ENCODE data around the gene TSC1. TPM values are rescaled to one million over a fixed set of nuclear protein-coding genes. Genes with fewer than 3 reads are reported as not detected.
A peak's percentile ranks its signal among the peaks of the same experiment; 100 is the strongest.

Gene TSC1
- total RNA-seq, 4 donors from 2014 or later: 48.4 to 206 (median 92.3) TPM

DNA sequence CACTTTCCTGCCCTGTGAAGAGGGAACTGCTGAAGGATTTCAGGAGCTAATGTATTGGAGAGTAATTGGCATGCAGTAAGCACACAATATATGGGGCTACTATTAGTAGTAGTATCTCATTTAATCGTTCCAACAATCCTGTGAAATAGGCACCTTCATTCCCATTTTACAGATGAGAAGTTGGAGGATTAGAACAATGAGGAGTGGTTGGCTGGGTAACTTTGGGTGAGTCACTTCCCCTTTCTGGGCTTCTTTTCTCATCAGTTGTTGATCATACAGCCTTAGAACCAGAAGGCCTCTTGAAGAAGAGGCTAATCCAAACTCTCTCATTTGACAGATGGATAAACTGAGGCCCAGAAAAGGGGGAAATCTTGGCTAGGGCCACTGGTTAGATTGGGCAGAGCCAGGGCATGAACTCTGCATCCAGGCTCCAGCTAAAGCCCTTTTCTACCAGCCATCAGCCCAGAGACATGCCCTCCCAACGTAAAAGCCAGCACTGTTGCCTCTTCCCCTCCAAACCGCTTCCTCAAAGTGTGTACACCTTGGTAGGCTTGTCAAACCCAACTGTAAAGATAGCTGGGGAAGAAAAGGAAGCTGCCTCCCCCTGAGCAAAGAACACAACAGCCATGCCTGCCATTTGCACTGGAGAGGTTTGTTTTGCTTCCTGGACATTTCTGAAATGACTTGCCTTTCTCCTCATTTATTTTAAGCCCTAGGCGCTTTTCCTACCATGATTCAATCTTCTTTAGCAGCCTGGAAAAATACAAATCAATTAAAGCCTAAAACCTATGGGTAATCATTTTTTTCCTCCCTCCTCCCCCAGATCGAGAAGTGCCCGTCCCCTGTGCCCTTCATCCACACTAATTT lies 64.7 kb downstream of the TSC1 start:
- intact Hi-C loops (cut with DNase I; ENCODE audit: low total_unique reads) (no loop called here), in situ Hi-C loops (cut with MboI; ENCODE audit: low pct_ligation_motif_present in 1 of 4, low pct_unique_long_range_greater_than_20kb in 1 of 4, low sequenced_read_pairs in 3 of 4) (no loop called here)
- Histone ChIP-seq H3K4me3 (peak overlapping the region in 1 of 4 donors; percentile 88), H3K4me1 (peaks cover 0 to 16% (median 8%) of the 10 kb centered on the region in 4 donors), H3K9me3 (no peaks in the 10 kb centered on the region), H3K36me3 (no peaks in the 10 kb centered on the region), H3K27ac (peak overlapping the region; percentile 80 to 86 (median 84)), H3K27me3 (no peaks in the 10 kb centered on the region)
- no peak for DNase-seq
- no peak for TF ChIP-seq EP300 (IDR thresholded peaks at IDR 0.05; ENCODE audit: low read depth)
- TF ChIP-seq POLR2AphosphoS5 (IDR thresholded peaks at IDR 0.05): no peak
- no peak for TF ChIP-seq CTCF (IDR thresholded peaks at IDR 0.05)
- no peak for TF ChIP-seq POLR2A (IDR thresholded peaks at IDR 0.05)
- 85 to 89% methylated on average over 4 to 6 of the region's 6 CpGs for WGBS, 2 donors (ENCODE audit: low coverage in 1 of 2)

DNA sequence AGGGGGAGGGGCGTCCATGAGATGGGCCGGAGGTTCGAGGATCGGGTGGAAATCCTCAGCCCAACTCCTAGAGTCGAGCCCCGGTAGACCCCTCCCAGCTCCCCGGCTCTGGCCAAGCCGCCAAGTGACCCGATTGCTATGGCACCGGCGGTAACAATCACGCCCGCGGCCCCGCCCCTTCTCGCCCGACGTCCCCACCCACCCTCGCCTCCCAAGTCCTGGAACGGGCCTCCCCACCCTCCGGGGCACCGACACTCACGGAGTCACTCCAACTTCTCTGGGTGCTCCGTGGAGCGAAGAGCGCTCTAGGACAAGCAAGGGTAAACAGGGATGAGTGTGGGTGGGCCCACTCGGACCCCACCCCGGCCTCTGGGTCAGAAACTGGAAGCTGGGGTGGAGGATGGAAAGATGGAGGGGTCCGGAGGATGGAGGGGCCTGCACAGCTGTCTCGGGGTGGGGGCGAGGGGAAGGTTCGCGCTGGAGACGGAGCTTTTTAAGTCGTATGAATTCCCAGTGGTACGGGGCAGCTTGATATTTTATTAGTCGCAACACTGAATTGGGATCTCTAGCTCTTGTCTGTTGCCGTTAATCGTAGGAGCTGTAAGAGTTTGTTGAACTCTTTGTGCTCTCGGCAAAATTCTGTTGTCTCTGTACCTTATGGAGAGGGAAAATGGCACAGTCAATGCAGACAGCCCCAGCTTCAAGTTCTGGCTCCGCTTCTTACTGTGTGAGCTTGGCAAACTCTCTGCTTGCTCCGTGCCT lies 65.5 kb downstream of the TSC1 start, which contains the start of gene SPACA9:
Gene SPACA9, plus strand, starts transcription at position 204 of the 762 bp plus-strand sequence. CDS start 5,050 bp downstream, outside the sequence.
- H3K4me1 ChIP-seq: peaks cover 0 to 16% (median 8%) of the 10 kb centered on the region in 4 donors
- TF ChIP-seq CTCF (IDR thresholded peaks at IDR 0.05) (no peak), POLR2A (IDR thresholded peaks at IDR 0.05) (no peak), POLR2AphosphoS5 (IDR thresholded peaks at IDR 0.05) (no peak), EP300 (IDR thresholded peaks at IDR 0.05; ENCODE audit: low read depth) (no peak)
- H3K27ac ChIP-seq: peak within 1 kb of the TSS; percentile 80 to 86 (median 84)
- no peaks in the 10 kb centered on the region for H3K9me3 ChIP-seq
- peak within 1 kb of the TSS; percentile 71 to 97 (median 86) for H3K4me3 ChIP-seq
- H3K27me3 ChIP-seq: no peaks in the 10 kb centered on the region
- in situ Hi-C loops (cut with MboI; ENCODE audit: low pct_ligation_motif_present in 1 of 4, low pct_unique_long_range_greater_than_20kb in 1 of 4, low sequenced_read_pairs in 3 of 4): no loop called here
- H3K36me3 ChIP-seq: no peaks in the 10 kb centered on the region
- peak; percentile 72 for DNase-seq
- intact Hi-C loops (cut with DNase I; ENCODE audit: low total_unique reads): no loop called here
- 11 to 46% methylated on average over 5 to 39 of the region's 42 CpGs for WGBS, 2 donors (ENCODE audit: low coverage in 1 of 2)

DNA sequence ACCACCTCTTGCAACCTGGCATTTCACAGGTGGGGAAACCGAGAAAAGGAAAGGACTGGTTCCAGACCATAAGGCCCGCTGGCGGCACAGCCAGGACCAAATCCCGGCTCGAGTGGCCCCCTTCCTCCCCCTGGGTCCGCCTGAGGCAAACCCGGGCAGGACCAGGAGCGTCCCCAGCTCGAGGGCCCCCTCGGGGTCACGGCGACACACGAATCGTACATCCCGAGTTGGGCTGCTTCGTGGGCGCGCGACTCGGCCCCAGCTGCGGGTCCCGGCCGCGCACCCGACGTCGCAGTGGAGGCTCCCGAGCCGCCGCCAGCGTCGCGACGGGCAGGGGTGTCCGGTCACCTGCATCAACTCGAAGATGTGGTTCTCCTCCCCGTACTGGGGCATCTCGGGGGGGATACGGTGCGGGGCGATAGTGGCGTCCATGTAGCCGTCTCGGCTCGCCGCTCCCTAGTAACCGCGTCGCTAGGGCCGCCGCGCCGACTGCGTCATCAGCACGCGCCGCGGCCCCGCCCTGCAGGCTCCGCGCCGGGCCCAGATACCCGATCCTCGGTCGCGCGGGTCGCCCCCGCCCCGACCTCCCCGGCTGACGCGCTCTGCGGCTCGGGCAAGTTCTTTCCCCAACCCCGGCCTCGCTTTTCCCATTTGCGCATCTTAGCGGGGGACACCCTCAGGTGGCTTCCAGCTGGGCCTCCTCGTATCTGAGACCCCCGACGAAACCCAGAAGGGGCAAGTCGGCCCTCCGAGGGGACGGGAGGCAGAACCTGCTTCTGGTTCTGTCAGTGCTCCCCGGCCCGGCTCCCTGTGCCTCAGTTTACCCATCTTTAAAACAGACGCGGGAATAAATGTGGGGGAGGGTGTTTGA lies 66.4 kb downstream of the TSC1 start, which contains the start of gene AK8:
Gene AK8, minus strand, starts transcription at position 461 of the 871 bp plus-strand sequence. Its CDS starts 29 bp downstream, at position 432.
- in situ Hi-C loops (cut with MboI; ENCODE audit: low pct_ligation_motif_present in 1 of 4, low pct_unique_long_range_greater_than_20kb in 1 of 4, low sequenced_read_pairs in 3 of 4) (no loop called here), intact Hi-C loops (cut with DNase I; ENCODE audit: low total_unique reads) (no loop called here)
- H3K27me3 ChIP-seq: no peaks in the 10 kb centered on the region
- H3K36me3 ChIP-seq: no peaks in the 10 kb centered on the region
- 2% methylated on average over 57 of the region's 89 CpGs; no CpG with 5 or more reads in 1 of the 2 donors for WGBS, 2 donors (ENCODE audit: low coverage in 1 of 2)
- peak within 1 kb of the TSS; percentile 80 to 86 (median 84) for H3K27ac ChIP-seq
- DNase-seq: peak; percentile 74
- no peaks in the 10 kb centered on the region for H3K9me3 ChIP-seq
- TF ChIP-seq EP300 (IDR thresholded peaks at IDR 0.05; ENCODE audit: low read depth) (no peak), CTCF (IDR thresholded peaks at IDR 0.05) (no peak), POLR2A (IDR thresholded peaks at IDR 0.05) (peak; percentile 38), POLR2AphosphoS5 (IDR thresholded peaks at IDR 0.05) (peak; percentile 35 to 55 (median 49))
- H3K4me1 ChIP-seq: peaks cover 0 to 16% (median 8%) of the 10 kb centered on the region in 4 donors
- peak within 1 kb of the TSS; percentile 71 to 97 (median 86) for H3K4me3 ChIP-seq

Measured in transverse colon (tissue), 4 donors.